Measurements from ENCODE around the gene ZDHHC14.
"Not testable (repeated sequence)": the region's sequence is repeated elsewhere in the genome, so short reads cannot be mapped to it uniquely, and the experiment has no call there.

ZDHHC14 gene

GRCh38 chr6:157546321-157546720 lies 165.3 kb downstream of the ZDHHC14 start:
- no peak overlapping the region for H3K4me3 ChIP-seq (ENCODE audit: low read depth, low read length)

DNA sequence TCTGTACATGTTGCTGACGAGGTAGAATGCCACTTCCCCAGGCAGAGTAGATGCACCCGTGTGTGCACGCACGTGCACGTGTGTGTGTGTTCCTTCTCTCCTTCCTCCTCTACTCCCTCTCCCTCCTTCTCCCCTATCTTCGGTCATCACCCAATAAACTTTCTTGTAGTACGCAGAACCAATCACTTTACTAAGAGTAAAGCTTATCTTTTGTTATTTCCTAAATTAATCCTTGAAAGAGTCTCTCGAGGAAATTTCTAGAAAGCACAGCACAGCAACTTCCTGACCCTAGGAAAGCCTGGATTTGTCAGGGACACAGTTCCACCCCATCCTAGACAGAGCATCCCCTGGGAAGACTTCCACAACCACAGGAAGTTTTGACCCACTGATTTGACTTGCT lies 166.1 kb downstream of the ZDHHC14 start:
- no peak overlapping the region for H3K4me3 ChIP-seq (ENCODE audit: low read depth, low read length)

DNA sequence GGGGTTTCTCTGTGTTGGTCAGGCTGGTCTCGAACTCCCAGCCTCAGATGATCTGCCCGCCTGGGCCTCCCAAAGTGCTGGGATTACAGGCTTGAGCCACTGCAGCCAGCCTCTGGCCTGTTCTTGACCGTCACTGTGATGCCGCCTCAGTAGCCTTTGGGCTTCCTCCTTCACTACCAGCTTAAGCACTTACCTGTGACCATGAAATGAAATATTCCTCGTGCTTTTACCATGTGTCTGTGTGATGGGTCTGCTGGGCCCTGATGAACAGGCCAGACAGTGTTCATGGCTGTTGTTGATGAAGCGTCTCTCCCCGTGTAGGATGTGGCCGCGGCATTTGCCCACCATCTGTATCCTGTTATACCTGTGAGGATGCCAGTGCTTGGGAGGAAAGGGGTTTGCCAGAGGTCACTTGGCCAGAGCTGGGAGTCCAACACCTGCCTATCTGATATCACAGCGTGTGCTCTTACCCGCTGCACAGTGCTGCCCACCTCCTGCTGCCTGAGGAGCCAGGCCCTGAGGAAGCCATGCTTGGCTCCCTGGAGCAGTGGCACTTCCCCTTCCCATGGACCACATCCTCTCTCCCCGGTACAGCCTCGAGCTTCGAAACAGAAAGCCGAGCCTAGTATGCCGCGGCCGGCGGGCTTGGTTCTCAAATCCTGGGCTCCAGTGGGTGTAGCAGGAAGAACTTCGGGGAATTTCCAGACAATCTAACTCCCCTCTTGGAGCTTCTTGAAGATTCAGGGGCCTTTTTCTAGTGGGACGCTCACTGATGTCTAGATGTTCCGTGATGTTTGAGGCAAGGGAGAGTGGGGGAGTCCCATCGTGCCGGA lies 167.9 kb downstream of the ZDHHC14 start:
- no peak overlapping the region for H3K4me3 ChIP-seq (ENCODE audit: low read depth, low read length)

- no peak overlapping the region for H3K4me3 ChIP-seq (ENCODE audit: low read depth, low read length)
Observed at GRCh38 chr6:157549468-157549745, 168.4 kb downstream of the ZDHHC14 start.

DNA sequence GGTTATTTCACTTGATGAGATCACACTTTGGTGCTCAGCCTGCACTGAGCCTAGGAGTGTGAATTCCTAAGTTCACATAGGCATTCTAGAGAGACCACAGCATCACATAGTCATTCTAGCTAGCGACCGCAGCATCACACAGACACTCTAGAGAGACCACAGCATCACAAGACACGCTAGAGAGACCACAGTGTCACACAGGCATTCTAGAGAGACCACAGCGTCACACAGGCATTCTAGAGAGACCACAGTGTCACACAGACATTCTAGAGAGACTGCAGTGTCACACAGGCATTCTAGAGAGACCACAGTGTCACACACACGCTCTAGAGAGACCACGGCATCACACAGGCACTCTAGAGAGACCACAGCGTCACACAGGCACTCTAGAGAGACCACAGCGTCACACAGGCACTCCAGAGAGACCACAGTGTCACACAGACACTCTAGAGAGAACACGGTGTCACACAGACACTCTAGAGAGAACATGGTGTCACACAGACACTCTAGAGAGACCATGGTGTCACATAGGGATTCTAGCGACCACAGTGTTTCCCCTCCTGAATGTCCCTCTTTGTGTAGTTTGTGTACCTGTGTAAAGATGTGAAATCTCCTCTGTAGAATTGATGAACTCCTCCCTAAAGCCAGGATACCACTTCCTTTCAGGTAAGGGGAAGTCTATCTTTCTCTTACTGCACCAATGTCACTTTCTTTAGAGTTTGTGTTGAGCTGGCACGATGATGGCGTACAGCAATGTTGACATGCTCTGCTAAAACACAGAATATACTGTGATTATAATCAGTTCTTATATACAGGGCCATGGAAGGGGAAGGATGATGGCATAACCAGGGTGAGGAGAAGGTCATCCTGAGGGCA lies 169.4 kb downstream of the ZDHHC14 start:
- no peak overlapping the region for H3K4me3 ChIP-seq (ENCODE audit: low read depth, low read length)

DNA sequence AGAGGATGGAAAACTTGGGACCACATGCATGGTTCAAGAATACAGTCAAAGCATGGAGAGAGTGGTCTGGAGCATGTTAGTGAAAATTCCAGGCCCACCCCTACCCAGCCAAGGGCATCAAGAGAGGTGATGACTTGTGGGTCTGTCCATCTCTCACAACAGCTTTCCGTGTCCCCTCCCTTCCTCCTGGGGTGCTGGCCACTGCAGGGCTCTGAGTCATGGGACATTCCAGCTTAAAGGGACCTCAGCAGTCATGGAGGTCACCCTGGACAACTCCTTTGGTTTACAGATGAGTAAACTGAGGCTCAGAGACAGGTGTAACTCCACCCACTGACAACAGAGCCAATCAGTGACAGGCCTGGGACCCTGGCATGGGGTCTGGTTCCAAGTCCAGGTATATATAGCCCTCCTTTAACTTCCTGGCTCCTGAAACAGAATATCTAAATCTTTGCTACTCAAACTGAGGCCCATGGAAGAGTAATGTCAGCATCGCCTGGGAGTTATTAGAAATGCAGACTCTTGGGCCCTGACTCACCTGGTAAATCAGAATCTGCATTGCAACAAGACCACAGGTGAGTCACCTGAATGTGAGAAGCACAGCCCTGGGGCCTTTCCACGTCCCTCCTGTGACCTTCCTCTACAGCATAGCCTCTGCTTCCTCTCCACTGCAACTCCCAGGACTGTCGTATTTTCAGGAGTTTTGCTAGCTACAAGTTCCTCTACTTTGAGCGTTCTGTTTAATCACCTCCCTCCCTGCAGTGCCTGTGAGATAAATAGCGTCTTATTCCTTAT lies 170.2 kb downstream of the ZDHHC14 start:
- no peak overlapping the region for H3K4me3 ChIP-seq (ENCODE audit: low read depth, low read length)

- no peak overlapping the region for H3K4me3 ChIP-seq (ENCODE audit: low read depth, low read length)
Observed at GRCh38 chr6:157552081-157552747, 171.2 kb downstream of the ZDHHC14 start.

DNA sequence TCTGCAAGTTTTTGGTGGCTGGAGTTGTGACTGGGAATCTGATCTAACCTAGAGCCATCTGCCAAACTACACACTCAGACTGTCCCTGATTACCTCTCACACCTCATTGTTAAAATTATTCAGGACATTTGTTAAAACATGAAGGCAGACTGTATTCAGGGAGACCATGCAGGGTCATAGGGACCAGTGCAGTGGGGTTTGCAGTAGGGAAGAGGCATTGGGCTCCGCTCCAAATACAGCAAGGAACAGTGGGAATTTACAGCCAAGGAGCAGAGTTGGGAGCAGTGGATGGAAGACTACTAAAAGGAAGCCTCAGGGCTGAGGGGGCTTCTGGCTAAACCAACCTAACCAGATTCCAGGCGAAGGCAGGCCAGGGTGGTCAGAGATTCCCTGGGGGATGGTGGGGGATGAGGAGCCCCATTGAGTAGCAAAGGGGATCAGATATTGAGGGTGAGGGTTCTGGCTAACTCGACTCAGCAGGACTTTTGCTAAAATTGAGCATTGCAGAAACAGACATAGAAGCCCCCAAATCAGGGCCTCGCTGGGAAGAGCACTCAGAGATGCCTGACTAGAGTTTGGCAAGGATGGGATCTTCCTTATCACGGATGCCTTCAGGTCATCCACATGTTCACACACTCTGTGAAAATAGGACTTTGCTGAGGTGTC lies 172.0 kb downstream of the ZDHHC14 start:
- no peak overlapping the region for H3K4me3 ChIP-seq (ENCODE audit: low read depth, low read length)

GRCh38 chr6:157554747-157555146 lies 173.8 kb downstream of the ZDHHC14 start:
- H3K4me3 ChIP-seq (ENCODE audit: low read depth, low read length) = no peak overlapping the region

DNA sequence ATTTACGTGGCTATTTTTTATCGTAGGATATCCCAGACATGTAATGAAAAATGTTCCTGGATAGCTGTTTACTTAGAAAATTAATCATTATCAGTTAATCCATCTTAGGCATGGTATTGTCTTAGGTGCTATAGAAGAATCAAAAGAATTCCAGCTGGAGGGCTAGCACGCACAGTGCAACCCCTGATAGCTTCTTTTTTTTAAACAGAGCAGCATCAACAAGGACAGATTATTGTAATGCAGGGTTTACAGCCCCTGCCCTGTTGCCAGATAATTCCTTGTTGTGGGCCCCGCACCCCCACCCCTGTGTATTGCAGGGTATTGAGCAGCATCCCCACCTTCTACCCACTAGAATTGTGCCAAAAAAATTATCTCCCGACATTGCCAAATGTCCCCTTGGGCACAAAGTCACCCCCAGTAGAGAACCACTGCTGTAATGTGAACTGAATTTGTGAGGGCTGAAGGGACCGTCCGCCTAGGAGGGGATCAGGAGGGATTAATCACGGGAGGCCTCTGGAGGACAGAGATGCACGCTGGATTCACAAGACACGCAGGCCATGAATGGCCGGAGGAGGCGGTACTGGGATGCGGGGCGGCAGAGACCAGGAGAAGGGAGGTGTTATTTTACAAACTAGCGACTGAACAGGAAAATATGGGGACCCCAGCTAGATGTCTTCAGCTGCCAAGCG lies 174.6 kb downstream of the ZDHHC14 start:
- no peak overlapping the region for H3K4me3 ChIP-seq (ENCODE audit: low read depth, low read length)

DNA sequence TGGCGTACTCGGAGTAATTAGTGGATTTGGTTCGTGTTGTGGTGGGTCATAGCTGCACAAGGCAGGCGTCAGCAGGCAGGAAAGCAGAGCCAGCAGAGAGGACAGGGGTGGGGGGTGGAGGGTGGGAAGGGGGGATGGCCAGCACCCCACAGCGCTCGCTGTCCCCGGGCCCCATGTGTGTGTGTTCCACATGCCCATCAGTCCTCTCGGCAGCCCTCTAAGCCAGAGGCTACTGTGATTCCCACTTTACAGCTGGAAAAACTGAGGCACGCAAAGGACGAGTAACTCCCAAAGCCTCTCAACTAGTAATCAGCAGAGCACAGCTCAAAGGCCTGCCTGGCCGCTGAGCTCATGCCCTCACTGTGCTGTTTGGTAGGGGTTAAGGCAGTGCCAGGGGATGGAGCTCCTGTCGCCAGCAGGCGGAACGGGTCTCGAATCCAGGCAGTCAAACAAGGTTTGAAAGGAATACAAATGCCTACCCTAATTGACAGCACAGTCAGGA lies 175.2 kb downstream of the ZDHHC14 start:
- no peak overlapping the region for H3K4me3 ChIP-seq (ENCODE audit: low read depth, low read length)

DNA sequence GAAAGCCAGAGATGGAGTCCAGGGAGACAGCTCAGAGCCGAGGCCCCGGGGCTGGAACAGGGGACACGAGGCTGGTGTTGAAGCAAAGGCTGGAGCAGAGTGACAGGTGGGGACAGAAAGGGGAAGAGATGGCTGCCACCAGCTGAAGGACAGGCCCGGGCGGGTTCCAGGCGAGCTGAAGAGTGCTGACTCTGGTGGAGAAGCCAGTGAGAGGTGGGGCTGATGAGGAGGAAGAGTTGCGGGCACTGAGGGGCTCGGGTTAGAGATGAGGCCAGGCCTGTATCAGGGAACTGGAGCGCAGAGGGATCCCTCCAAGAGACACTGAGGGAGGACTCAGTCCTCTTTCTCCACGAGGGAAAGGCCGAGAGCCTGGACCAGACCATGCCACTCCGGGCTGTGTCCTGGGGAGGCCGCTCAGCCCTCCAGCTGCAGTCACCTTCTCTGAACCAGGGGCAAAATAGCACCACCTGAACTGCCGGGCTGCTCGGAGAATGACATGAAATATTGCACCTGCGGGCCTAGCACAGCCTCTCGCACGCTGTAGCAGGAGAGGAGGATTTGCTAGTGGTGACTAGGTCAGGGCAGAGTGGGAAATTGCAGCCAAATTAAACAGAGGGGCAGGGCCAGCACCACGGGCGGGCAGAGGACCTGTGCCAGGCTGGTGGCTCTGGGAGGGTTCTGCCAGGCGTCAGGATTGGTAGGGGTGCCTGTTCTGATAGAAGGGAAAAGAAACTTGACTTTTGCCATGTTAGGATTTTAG lies 175.9 kb downstream of the ZDHHC14 start:
- H3K4me3 ChIP-seq (ENCODE audit: low read depth, low read length) = no peak overlapping the region

DNA sequence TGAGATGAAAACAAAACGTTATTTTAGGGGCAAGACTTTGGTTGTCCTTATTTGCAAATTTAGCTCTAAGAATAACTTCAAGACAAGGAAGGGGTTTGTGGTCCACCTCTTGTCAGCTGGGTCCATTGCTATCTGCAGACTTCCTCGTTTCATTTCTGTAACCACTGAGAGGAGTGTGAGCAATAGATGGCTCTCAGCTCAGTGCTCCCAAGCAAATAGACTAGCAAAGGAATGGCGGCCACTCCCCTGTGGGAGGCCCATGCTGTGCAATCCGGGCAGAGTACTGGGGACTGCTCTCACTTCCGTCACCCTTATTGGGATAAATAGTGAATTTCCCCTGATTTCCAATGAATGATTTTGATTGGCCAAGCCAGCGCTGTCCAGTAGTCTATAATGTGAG lies 176.6 kb downstream of the ZDHHC14 start:
- H3K4me3 ChIP-seq (ENCODE audit: low read depth, low read length) = no peak overlapping the region

GRCh38 chr6:157558049-157558448 lies 177.1 kb downstream of the ZDHHC14 start:
- H3K4me3 ChIP-seq (ENCODE audit: low read depth, low read length) = no peak overlapping the region

GRCh38 chr6:157558487-157559200 lies 177.7 kb downstream of the ZDHHC14 start:
- H3K4me3 ChIP-seq (ENCODE audit: low read depth, low read length) = no peak overlapping the region

GRCh38 chr6:157559201-157559756 lies 178.3 kb downstream of the ZDHHC14 start:
- H3K4me3 ChIP-seq (ENCODE audit: low read depth, low read length) = no peak overlapping the region

DNA sequence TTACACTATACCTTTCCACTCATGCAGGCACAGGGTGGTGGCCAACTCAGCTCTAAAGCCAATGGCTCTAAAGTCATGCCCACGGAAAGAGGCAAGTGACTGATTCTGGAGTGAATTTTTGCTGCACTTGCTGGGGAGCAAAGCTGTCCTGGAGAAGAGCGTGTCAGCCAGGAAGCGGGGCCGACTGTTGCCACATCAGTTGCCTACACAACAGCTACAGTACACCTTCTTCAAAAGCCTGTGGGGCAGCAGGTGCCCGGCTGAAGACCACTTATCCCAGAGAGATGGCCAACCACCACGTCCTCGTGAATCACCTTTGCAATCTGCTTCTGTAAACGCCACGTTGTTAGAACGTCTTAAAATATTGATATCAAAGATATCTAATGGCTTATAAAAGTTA lies 179.1 kb downstream of the ZDHHC14 start:
- H3K4me3 ChIP-seq (ENCODE audit: low read depth, low read length) = not testable (repeated sequence)
